HG02759 (cell line): ENCODE measurements around the gene TMEM259.

Source experiments
- ATAC-seq: cut with Tn5 transposase; IDR thresholded peaks from one replicate; pipeline ENCODE4 v1.9.1; 2021; ENCODE audit warnings: mild to moderate bottlenecking, moderate library complexity; ENCODE audit not compliant: unreplicated experiment

Gene TMEM259

GRCh38 chr19:1017906-1018305, 3.0 kb downstream of the TMEM259 start:
- ATAC-seq = no peak

DNA sequence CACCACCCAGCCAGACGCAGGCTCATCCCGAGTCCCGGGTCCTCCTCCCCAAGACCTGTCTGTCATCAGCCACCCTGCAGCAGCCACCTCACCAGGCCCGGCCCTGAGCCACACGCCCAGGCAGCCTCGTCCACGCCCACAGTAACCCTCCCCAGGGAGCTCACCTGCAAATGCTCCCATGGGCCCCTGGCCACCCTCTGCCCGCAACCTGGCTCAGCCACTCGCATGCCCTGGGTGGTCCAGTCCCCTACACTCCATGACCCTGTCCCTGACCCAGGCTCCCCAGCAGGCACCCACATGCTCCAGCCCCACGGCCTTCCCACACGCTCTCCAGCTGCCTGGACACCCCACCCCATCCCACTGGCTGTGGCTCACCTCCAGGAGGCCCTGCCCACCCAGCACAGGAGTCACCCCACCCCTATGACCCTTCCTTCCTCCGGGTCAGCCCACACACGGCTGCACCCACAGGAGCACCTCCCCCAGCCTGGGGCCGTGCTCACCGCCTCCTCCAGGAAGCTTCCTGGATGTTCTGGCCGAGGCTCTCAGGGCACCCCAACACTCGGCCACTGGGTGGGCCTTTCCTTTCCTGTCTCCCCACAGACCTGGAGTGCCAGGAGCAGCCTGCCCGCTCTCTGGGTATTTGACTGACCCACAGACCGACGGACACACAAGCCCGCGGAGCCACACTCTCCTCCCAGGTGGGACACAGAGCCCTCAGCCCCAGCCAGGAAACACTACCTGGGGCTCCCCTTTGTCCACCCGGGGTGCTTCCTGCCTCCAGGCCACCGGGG, 3.6 kb downstream of the TMEM259 start:
- no peak for ATAC-seq

- ATAC-seq = no peak
These were observed 4.2 kb downstream of the TMEM259 start for GRCh38 chr19:1016647-1017114.

- no peak for ATAC-seq
These were observed 4.9 kb downstream of the TMEM259 start for GRCh38 chr19:1015782-1016646.

DNA sequence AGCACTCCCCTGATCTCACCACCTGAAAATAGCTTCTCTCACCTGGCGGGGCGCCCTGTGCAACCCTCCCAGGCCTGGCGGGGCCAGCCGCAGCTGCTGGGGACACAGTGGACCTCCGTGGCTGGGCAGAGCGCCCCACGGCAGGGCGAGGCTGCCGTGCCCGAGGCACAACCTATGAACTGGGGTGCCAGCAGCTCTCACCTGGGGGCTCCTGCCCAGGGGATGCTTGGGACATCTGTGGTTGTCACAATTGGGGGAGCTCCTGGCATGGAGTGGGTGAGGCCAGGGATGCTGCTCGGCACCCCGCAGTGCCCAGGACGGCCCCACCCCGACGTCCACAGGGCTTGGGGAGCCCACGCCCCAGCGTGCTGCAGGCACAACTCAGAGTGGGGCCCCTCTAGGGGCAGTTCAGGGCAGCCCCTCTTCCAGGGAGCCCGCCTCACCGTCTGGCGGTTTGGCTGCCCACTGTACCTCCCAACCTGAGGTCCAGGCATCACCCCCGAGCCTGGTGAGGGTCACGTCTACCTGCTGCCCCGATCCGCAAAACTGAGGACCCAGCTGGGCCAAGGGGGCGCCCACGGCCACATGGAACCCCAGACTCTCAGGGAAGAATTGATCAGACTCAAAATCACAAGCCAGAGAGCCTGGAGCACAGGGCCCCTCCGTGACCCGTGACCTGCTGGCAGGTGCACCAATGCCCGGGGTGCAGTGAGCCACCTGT, 5.7 kb downstream of the TMEM259 start:
- ATAC-seq = no peak

- ATAC-seq = no peak
These were observed 6.5 kb downstream of the TMEM259 start for GRCh38 chr19:1014161-1015060.

DNA sequence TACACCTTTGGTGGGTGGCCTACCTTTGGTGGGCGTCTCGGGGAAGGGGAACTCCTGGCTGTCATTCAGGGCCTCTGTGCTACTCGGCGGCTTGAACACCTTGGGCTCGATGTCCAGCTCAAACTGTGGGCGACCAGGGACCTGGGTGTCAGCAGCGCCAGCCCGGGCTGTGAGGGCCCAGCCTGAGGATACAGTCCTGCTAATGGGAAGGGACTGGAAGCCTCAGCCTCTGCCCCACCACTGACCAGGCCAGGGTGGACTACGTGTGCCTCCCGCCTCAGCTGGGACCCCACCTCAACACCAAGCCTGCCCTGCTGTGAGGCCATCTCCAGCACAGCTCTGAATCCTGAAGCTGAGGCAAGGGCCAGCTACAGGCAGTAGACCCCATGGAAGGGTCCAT, 7.7 kb downstream of the TMEM259 start:
- ATAC-seq = no peak

GRCh38 chr19:1012334-1012733, 8.6 kb downstream of the TMEM259 start:
- ATAC-seq = no peak

- no peak for ATAC-seq
These were observed 9.0 kb downstream of the TMEM259 start for GRCh38 chr19:1011831-1012333.

GRCh38 chr19:1010586-1011510, 10.1 kb downstream of the TMEM259 start:
- ATAC-seq = no peak

GRCh38 chr19:1009981-1010538, 10.9 kb downstream of the TMEM259 start:
- ATAC-seq = no peak

DNA sequence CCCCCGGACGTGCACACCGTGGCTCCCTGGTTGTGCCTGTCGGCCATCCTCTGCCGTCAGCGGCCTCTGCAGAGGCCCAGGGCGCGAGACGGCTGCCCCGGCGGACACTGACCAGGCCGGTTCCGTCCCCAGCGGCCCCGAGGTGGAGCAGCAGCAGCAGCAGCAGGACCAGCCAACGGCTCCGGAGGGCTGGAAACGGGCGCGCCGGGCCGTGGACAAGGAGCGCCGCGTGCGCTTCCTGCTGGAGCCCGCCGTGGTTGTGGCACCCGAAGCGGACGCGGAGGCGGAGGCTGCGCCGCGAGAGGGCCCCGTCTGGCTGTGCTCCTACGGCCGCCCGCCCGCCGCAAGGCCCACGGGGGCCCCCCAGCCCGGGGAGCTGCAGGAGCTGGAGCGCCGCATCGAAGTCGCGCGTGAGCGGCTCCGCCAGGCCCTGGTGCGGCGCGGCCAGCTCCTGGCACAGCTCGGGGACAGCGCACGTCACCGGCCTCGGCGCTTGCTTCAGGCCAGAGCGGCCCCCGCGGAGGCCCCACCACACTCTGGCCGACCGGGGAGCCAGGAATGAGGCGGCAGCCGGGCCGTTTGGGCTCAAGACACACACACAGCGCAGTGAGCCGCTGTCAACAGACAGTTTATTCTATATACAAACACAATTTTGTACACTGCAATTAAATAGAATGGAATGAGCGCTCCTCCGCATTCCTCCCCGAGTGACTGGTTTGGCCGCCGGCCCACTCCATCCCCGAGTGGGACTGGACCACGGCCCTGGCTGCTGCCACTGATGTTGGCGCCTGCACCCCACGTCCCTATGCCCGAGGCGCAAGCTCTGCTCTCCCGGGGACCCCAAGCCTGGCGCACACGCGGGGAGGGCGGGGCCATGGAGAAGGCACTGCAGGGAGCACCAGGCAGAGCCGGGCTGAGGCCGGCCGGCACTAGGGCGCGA, 11.6 kb downstream of the TMEM259 start:
- ATAC-seq = no peak

DNA sequence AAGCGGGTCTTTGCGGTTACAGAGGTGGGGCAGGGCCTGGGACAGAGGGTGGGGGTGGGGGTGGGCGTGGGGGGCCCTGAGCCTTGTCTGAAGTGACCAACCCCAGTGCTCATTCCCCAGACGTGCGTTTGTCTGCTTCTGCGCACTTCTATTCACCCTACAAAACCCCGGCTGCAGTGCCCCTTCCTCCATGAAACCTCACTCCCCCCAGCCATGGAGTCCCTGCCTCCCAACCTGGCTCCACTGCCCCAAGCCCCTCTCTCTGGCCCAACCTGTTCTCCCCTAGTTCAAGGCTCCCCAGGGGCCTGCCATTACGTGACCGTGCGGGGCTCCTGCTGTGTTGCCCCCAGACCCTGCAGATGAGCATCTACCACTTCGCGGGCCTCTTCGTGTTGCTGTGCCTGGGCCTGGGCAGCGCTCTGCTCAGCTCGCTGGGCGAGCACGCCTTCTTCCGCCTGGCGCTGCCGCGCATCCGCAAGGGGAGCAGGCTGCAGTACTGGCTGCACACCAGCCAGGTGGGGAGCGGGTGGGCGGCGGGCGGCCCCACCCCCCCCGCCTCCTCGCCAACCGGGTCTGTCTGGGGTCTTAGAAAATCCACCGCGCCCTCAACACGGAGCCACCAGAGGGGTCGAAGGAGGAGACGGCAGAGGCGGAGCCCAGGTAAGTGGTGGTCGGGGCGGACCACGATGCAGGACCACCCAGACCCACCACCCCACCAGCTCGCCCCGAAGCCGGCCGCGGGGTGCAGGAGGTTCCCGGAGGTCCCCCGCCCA, 12.5 kb downstream of the TMEM259 start:
- no peak for ATAC-seq

GRCh38 chr19:1007399-1008251, 13.3 kb downstream of the TMEM259 start:
- ATAC-seq = no peak

- no peak for ATAC-seq
These were observed 14.1 kb downstream of the TMEM259 start for GRCh38 chr19:1006711-1007398.
